HepG2 (cell line): Measurements from ENCODE around the gene TUBA8. TPM values are rescaled to one million over a fixed set of nuclear protein-coding genes. Genes with fewer than 3 reads are reported as not detected.

Experiments used
- ARID4A ChIP-seq: sonication (generic); formaldehyde crosslinking; IDR thresholded peaks from 2 replicates; pipeline ENCODE4 v1.5.0; 2020; ENCODE audit warnings: mild to moderate bottlenecking, missing genetic modification reagents, borderline replicate concordance
- ATF4 ChIP-seq, 2 experiments: fragments of 450-650 bp in 1 of 2; sonication (generic) in 1 of 2; formaldehyde crosslinking; IDR thresholded peaks; 2 replicates each; pipeline versions ENCODE4 v1.5.0 to v1.8.0; 2020 to 2022; ENCODE audit warnings: mild to moderate bottlenecking in 1 of 2, missing genetic modification reagents in 1 of 2
- CREM ChIP-seq, 2 experiments: sonication (generic) in 1 of 2; formaldehyde crosslinking in 1 of 2; IDR thresholded peaks; 2 replicates each; pipeline versions ENCODE4 v1.4.0 to v1.6.1; 2016 to 2020; ENCODE audit warnings: antibody characterized with exemption in 1 of 2, mild to moderate bottlenecking in 1 of 2, missing genetic modification reagents in 1 of 2
- DMAP1 ChIP-seq: IDR thresholded peaks from 2 replicates; pipeline ENCODE4 v1.6.1; 2016
- DPF2 ChIP-seq: sonication (generic); formaldehyde crosslinking; IDR thresholded peaks from 2 replicates; pipeline ENCODE4 v1.4.0; 2020; ENCODE audit warnings: mild to moderate bottlenecking, low read depth, missing genetic modification reagents, borderline replicate concordance
- FOXC1 ChIP-seq: sonication (generic); formaldehyde crosslinking; IDR thresholded peaks from 2 replicates; pipeline ENCODE4 v1.8.0; 2022; ENCODE audit warnings: mild to moderate bottlenecking, missing genetic modification reagents, borderline replicate concordance
- GLI4 ChIP-seq: sonication (generic); formaldehyde crosslinking; IDR thresholded peaks from 2 replicates; pipeline ENCODE4 v1.5.1; 2020; ENCODE audit warnings: missing genetic modification reagents, mild to moderate bottlenecking, moderate library complexity, borderline replicate concordance
- HNF4A ChIP-seq: sonication (generic); formaldehyde crosslinking; IDR thresholded peaks from 2 replicates; pipeline ENCODE4 v1.4.0; 2020; ENCODE audit warnings: missing genetic modification reagents
- HOXA7 ChIP-seq: sonication (generic); formaldehyde crosslinking; IDR thresholded peaks from 2 replicates; pipeline ENCODE4 v1.8.1; 2022; ENCODE audit warnings: mild to moderate bottlenecking, missing genetic modification reagents, moderate library complexity
- NFE2L1 ChIP-seq: sonication (generic); formaldehyde crosslinking; IDR thresholded peaks from 2 replicates; pipeline ENCODE4 v1.4.0; 2020; ENCODE audit warnings: missing genetic modification reagents, mild to moderate bottlenecking, borderline replicate concordance
- PAX8 ChIP-seq: sonication (generic); formaldehyde crosslinking; IDR thresholded peaks from 2 replicates; pipeline ENCODE4 v1.8.0; 2022; ENCODE audit warnings: mild to moderate bottlenecking, missing genetic modification reagents, borderline replicate concordance
- POGZ ChIP-seq: sonication (generic); formaldehyde crosslinking; IDR thresholded peaks from 2 replicates; pipeline ENCODE4 v1.4.0; 2020; ENCODE audit warnings: mild to moderate bottlenecking, missing genetic modification reagents
- SNRNP70 ChIP-seq: fragments of 200-400 bp; formaldehyde crosslinking; IDR thresholded peaks from 2 replicates; pipeline ENCODE4 v1.6.1; 2017; ENCODE audit warnings: mild to moderate bottlenecking, low read depth, low read length, moderate library complexity
- STAT5B ChIP-seq: sonication (generic); formaldehyde crosslinking; IDR thresholded peaks from 2 replicates; pipeline ENCODE4 v1.4.0; 2020; ENCODE audit warnings: missing genetic modification reagents
- ZBTB33 ChIP-seq: sonication (generic); formaldehyde crosslinking; IDR thresholded peaks from 2 replicates; pipeline ENCODE4 v1.4.0; 2020; ENCODE audit warnings: missing genetic modification reagents
- ZFP37 ChIP-seq: sonication (generic); formaldehyde crosslinking; IDR thresholded peaks from 2 replicates; pipeline ENCODE4 v1.4.0; 2020; ENCODE audit warnings: missing genetic modification reagents, borderline replicate concordance
- ZFP62 ChIP-seq: sonication (generic); formaldehyde crosslinking; IDR thresholded peaks from 2 replicates; pipeline ENCODE4 v1.4.0; 2020; ENCODE audit warnings: missing genetic modification reagents
- ZNF225 ChIP-seq: sonication (generic); formaldehyde crosslinking; IDR thresholded peaks from 2 replicates; pipeline ENCODE4 v1.4.0; 2020; ENCODE audit warnings: mild to moderate bottlenecking, missing genetic modification reagents
- ZNF276 ChIP-seq: sonication (generic); formaldehyde crosslinking; IDR thresholded peaks from 2 replicates; pipeline ENCODE4 v1.4.0; 2020; ENCODE audit warnings: mild to moderate bottlenecking, low read depth, missing genetic modification reagents
- ZNF740 ChIP-seq: sonication (generic); formaldehyde crosslinking; IDR thresholded peaks from 2 replicates; pipeline ENCODE4 v1.4.0; 2020; ENCODE audit warnings: missing genetic modification reagents
- polyA plus RNA-seq, 8 experiments: library from polyadenylated mRNA; depleted of rRNA in 3 of 8; stranded (reverse) in 7 of 8; unstranded in 1 of 8; fragments of >200 nt; fragmentation: Illumina TruSeq in 4 of 8; extraction: Trizol in 4 of 8; gene quantifications; 2 replicates each; pipeline versions ENCODE4 v1.2.1 to v1.2.3, GENCODE V29; 2011 to 2016; ENCODE audit warnings: low read depth in 4 of 8, missing spikeins in 1 of 8, mixed read lengths in 1 of 8; ENCODE audit not compliant: insufficient read depth in 1 of 8
- total RNA-seq, 5 experiments: library from RNA; depleted of rRNA; stranded (reverse); fragments of >200 nt; fragmentation: Illumina TruSeq; extraction: Trizol; gene quantifications; 2 replicates each; pipeline ENCODE4 v1.2.3, GENCODE V29; 2016; ENCODE audit warnings: low read depth in 1 of 5

The TUBA8 gene
- total and polyA plus RNA-seq, 2 of the 13 experiments (the other 11 are each of a cell fraction or from before 2014, with no cell fraction given), result 0.35 to 0.69 TPM

- no peak for TF ChIP-seq STAT5B (CRISPR knock-in tag)
- TF ChIP-seq ZBTB33 (CRISPR knock-in tag), result 0 out of 2 replicates have a peak, but pooled peaks have one; percentile 29
- TF ChIP-seq HOXA7 (CRISPR knock-in tag), result no peak
- TF ChIP-seq NFE2L1 (CRISPR knock-in tag), result no peak
- no peak for TF ChIP-seq ZNF740 (CRISPR knock-in tag)
- peak; percentile 95 for TF ChIP-seq HNF4A (CRISPR knock-in tag)
- TF ChIP-seq ARID4A, result peak; percentile 67; the same call in 1 of the 2 replicates
- 0 out of 2 replicates have a peak, but pooled peaks have one; percentile 44 for TF ChIP-seq ZNF276 (CRISPR knock-in tag)
- TF ChIP-seq GLI4 (CRISPR knock-in tag), result no peak
- TF ChIP-seq SNRNP70, result no peak
- no peak for TF ChIP-seq DPF2 (CRISPR knock-in tag)
- peak; percentile 36; the same call in 1 of the 2 replicates for TF ChIP-seq ZFP37 (CRISPR knock-in tag)
- TF ChIP-seq ZNF225 (CRISPR knock-in tag), result no peak
- peak; percentile 72 for TF ChIP-seq FOXC1 (CRISPR knock-in tag)
- TF ChIP-seq PAX8, result no peak
- peak; percentile 47; the same call in 1 of the 2 replicates for TF ChIP-seq DMAP1 (CRISPR knock-in tag)
- TF ChIP-seq CREM (IDR thresholded peaks at IDR 0.05), result peak; percentile 28; the same call in 1 of the 2 replicates
- no peak for TF ChIP-seq CREM (CRISPR knock-in tag; IDR thresholded peaks at IDR 0.05)
- peak; percentile 62; the same call in 1 of the 2 replicates for TF ChIP-seq POGZ
- TF ChIP-seq ATF4 (CRISPR knock-in tag; IDR thresholded peaks at IDR 0.05), result no peak
- no peak for TF ChIP-seq ZFP62 (CRISPR knock-in tag)
These were observed 18.6 kb upstream of the TUBA8 start (continued) for GRCh38 chr22:18091916-18092526.
